Epithelial cell of proximal tubule (primary cell): Measurements from ENCODE around the gene F2RL3. TPM values are rescaled to one million over a fixed set of nuclear protein-coding genes. Genes with fewer than 3 reads are reported as not detected.

Experiments
- DNase-seq: peaks from one replicate; pipeline ENCODE4 v3.0.0-alpha.2; 2011; ENCODE audit warnings: low read depth
- H3K4me3 ChIP-seq: 2 replicates; pipeline ENCODE4 v1.5.1; 2011; ENCODE audit warnings: low read depth, mild to moderate bottlenecking, low read length
- CTCF ChIP-seq: conservative IDR thresholded peaks from 2 replicates; pipeline ENCODE4 v1.5.1; 2012; ENCODE audit warnings: low read depth, mild to moderate bottlenecking, low read length
- total RNA-seq: library from RNA; depleted of rRNA; stranded (reverse); fragments of >200 nt; gene quantifications from 2 replicates; pipeline ENCODE4 v1.2.3, GENCODE V29; 2015

Gene F2RL3
- total RNA-seq, 1 donor from 2014 or later = not detected

GRCh38 chr19:16889366-16889882 lies 625 bp downstream of the F2RL3 start:
- no peak for TF ChIP-seq CTCF
- DNase-seq = no peak
- no peak overlapping the region for H3K4me3 ChIP-seq

- no peak for DNase-seq
- no peak overlapping the region for H3K4me3 ChIP-seq
- no peak for TF ChIP-seq CTCF
Observed at GRCh38 chr19:16889883-16890460, 1.2 kb downstream of the F2RL3 start.

- DNase-seq = no peak
- no peak for TF ChIP-seq CTCF
- no peak overlapping the region for H3K4me3 ChIP-seq
Observed at GRCh38 chr19:16890461-16891184, 1.8 kb downstream of the F2RL3 start.

- no peak overlapping the region for H3K4me3 ChIP-seq
- no peak for TF ChIP-seq CTCF
- DNase-seq = no peak
Observed at GRCh38 chr19:16891696-16892382, 3.0 kb downstream of the F2RL3 start.

- H3K4me3 ChIP-seq = no peak overlapping the region
- no peak for DNase-seq
- TF ChIP-seq CTCF = no peak
Observed at GRCh38 chr19:16892436-16892835, 3.6 kb downstream of the F2RL3 start.

GRCh38 chr19:16892868-16893685 lies 4.3 kb downstream of the F2RL3 start:
- no peak for TF ChIP-seq CTCF
- no peak for DNase-seq
- H3K4me3 ChIP-seq = no peak overlapping the region
